PFSK-1 (cell line): ENCODE data around the gene PPM1J.

Source experiments
- FOXP2 ChIP-seq: optimal IDR thresholded peaks from 2 replicates; pipeline ENCODE3; 2011; ENCODE audit warnings: borderline replicate concordance, control low read depth, inconsistent platforms; ENCODE audit not compliant: insufficient read depth; ENCODE audit errors: extremely low read length, extremely low read depth
- POLR2AphosphoS5 ChIP-seq: IDR thresholded peaks from 2 replicates; pipeline ENCODE4 v1.6.1; 2012; ENCODE audit warnings: low read depth, mild to moderate bottlenecking, control low read depth, low read length, moderate library complexity
- REST ChIP-seq, 2 experiments: IDR thresholded peaks; 2 replicates each; pipeline versions ENCODE4 v1.6.1 to v1.8.0; 2011 to 2012; ENCODE audit warnings: low read depth in 2 of 2, low read length in 2 of 2, control low read depth in 1 of 2, inconsistent platforms in 1 of 2, mild to moderate bottlenecking in 1 of 2, moderate library complexity in 1 of 2; ENCODE audit not compliant: insufficient read depth in 1 of 2
- SIN3A ChIP-seq: IDR thresholded peaks from 2 replicates; pipeline ENCODE4 v1.6.1; 2012; ENCODE audit warnings: mild to moderate bottlenecking, low read length, moderate library complexity, borderline replicate concordance; ENCODE audit not compliant: insufficient read depth
- TAF1 ChIP-seq: IDR thresholded peaks from 2 replicates; pipeline ENCODE4 v1.6.1; 2012; ENCODE audit warnings: low read length, control low read depth, borderline replicate concordance; ENCODE audit not compliant: insufficient read depth

GRCh38 chr1:112716133-112716720, 1.1 kb upstream of the PPM1J start:
- no peak for TF ChIP-seq POLR2AphosphoS5
- no peak for TF ChIP-seq REST (IDR thresholded peaks at IDR 0.05; ENCODE audit: insufficient read depth in 1 of 2, low read depth in 2 of 2, low read length in 2 of 2)
- TF ChIP-seq TAF1, result no peak
- TF ChIP-seq FOXP2, result no peak
- TF ChIP-seq SIN3A, result 0 out of 2 replicates have a peak, but pooled peaks have one; percentile 23
